Testis (tissue), 2 donors: Measurements from ENCODE around the gene ZMYM2.

Source experiments
- POLR2A ChIP-seq: fragments of 450-650 bp; IDR thresholded peaks from one replicate; pipeline ENCODE4 v1.6.1; 2017; ENCODE audit warnings: antibody characterized with exemption, mild to moderate bottlenecking, moderate library complexity
- TF ChIP-seq, protein P1 (sequence below), 3 experiments: fragments of 450-650 bp in 2 of 3; fragments of 200-600 bp in 1 of 3; sonication (generic) in 1 of 3; IDR thresholded peaks; one replicate each; pipeline ENCODE4 v1.5.1; 2016 to 2019; ENCODE audit warnings: antibody characterized with exemption in 3 of 3, mild to moderate bottlenecking in 2 of 3, moderate library complexity in 1 of 3

DNA sequence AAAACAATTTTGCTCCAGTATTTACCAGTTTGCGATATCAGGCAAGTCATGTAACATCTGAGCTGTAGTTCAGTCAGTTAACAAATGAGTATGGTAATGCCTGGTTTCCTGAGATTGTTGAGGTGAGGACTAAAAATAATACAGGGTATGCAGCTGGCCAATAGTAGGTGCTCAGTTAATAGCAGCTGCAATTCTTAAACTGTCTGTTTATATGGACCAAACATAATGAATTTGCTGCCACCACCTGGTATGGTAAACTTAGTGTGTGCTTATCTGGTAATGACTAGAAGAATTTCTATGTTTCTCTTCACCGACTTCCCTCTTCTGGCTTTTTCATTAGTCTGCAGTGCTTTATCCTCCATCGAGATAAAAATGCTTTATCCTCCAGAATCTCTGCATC lies 9.1 kb downstream of the ZMYM2 start:
- TF ChIP-seq, protein P1, sequence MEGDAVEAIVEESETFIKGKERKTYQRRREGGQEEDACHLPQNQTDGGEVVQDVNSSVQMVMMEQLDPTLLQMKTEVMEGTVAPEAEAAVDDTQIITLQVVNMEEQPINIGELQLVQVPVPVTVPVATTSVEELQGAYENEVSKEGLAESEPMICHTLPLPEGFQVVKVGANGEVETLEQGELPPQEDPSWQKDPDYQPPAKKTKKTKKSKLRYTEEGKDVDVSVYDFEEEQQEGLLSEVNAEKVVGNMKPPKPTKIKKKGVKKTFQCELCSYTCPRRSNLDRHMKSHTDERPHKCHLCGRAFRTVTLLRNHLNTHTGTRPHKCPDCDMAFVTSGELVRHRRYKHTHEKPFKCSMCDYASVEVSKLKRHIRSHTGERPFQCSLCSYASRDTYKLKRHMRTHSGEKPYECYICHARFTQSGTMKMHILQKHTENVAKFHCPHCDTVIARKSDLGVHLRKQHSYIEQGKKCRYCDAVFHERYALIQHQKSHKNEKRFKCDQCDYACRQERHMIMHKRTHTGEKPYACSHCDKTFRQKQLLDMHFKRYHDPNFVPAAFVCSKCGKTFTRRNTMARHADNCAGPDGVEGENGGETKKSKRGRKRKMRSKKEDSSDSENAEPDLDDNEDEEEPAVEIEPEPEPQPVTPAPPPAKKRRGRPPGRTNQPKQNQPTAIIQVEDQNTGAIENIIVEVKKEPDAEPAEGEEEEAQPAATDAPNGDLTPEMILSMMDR (IDR thresholded peaks at IDR 0.05), result no peak
- TF ChIP-seq POLR2A, result no peak
